H1 (cell line): ENCODE measurements around the gene CHST1. TPM values are rescaled to one million over a fixed set of nuclear protein-coding genes. Genes with fewer than 3 reads are reported as not detected.

Source experiments
- CTCF ChIA-PET: fragments of 300-600 bp; sonication (Branson Sonifier 250); formaldehyde crosslinking; loops from one replicate; lab custom pipeline; 2021; ENCODE audit not compliant: partially characterized antibody; lab: Charles Lee
- POLR2A ChIA-PET: fragments of 300-600 bp; sonication (Branson Sonifier 250); formaldehyde crosslinking; loops from one replicate; lab custom pipeline; 2021; ENCODE audit warnings: inconsistent platforms; ENCODE audit not compliant: partially characterized antibody; lab: Charles Lee
- DNase-seq, 2 experiments: peaks; one replicate each; pipeline versions ENCODE4 v3.0.0 to v3.0.0-alpha.2; 2010 to 2022; ENCODE audit warnings: low spot score in 2 of 2, low read depth in 1 of 2, mixed read lengths in 1 of 2
- FAIRE-seq: peaks from 2 replicates; lab custom pipeline; 2011; peaks lifted over from hg19 to GRCh38; lab: Jason Lieb, UNC
- H2AFZ ChIP-seq: 2 replicates; pipeline ENCODE4 v1.8.1; 2012; ENCODE audit warnings: low read length, inconsistent platforms
- H2AK5ac ChIP-seq: 2 replicates; pipeline ENCODE4 v1.6.1; 2013; ENCODE audit warnings: low read depth, low read length
- H2BK120ac ChIP-seq: replicated peaks from 2 replicates; pipeline ENCODE3; 2013; ENCODE audit warnings: low read depth, low read length, inconsistent platforms
- H2BK12ac ChIP-seq: 2 replicates; pipeline ENCODE4 v1.6.1; 2013; ENCODE audit warnings: low read depth, low read length
- H2BK15ac ChIP-seq: 2 replicates; pipeline ENCODE4 v1.6.1; 2013; ENCODE audit warnings: low read length
- H2BK20ac ChIP-seq: 2 replicates; pipeline ENCODE4 v1.6.1; 2013; ENCODE audit warnings: low read length
- H2BK5ac ChIP-seq: 2 replicates; pipeline ENCODE4 v1.6.1; 2013; ENCODE audit warnings: low read depth, low read length
- H3K14ac ChIP-seq: 2 replicates; pipeline ENCODE4 v1.6.1; 2013; ENCODE audit warnings: inconsistent platforms; ENCODE audit not compliant: insufficient read length
- H3K18ac ChIP-seq: 2 replicates; pipeline ENCODE4 v1.6.1; 2013; ENCODE audit warnings: low read length; ENCODE audit errors: extremely low read depth
- H3K23ac ChIP-seq: 2 replicates; pipeline ENCODE4 v1.6.1; 2013; ENCODE audit warnings: inconsistent platforms; ENCODE audit not compliant: insufficient read length
- H3K23me2 ChIP-seq: 2 replicates; pipeline ENCODE4 v1.6.1; 2013; ENCODE audit warnings: low read depth, low read length
- H3K27ac ChIP-seq: 2 replicates; pipeline ENCODE4 v1.6.1; 2011; ENCODE audit warnings: low read depth, low read length, inconsistent platforms
- H3K27me3 ChIP-seq, 4 experiments: replicated peaks in 1 of 4; 1 replicate in 1 of 4; 2 replicates in 3 of 4; pipeline versions ENCODE4 v1.6.1 to v1.8.1; 2011 to 2013; ENCODE audit warnings: low read length in 3 of 4, mild to moderate bottlenecking in 3 of 4, inconsistent platforms in 2 of 4, mixed read lengths in 2 of 4, moderate library complexity in 1 of 4; ENCODE audit not compliant: control insufficient read depth in 3 of 4, insufficient read depth in 3 of 4; ENCODE audit errors: extremely low read depth in 1 of 4
- H3K36me3 ChIP-seq, 4 experiments: 2 replicates each; pipeline versions ENCODE4 v1.6.1 to v1.8.1; 2011 to 2013; ENCODE audit warnings: mild to moderate bottlenecking in 4 of 4, low read length in 3 of 4, moderate library complexity in 2 of 4, control low read depth in 1 of 4, inconsistent platforms in 1 of 4; ENCODE audit not compliant: insufficient read depth in 4 of 4, control insufficient read depth in 2 of 4
- H3K4ac ChIP-seq: replicated peaks from 2 replicates; pipeline ENCODE3; 2013; ENCODE audit warnings: low read length, low read depth, mixed read lengths, inconsistent platforms; ENCODE audit not compliant: insufficient read length
- H3K4me1 ChIP-seq, 4 experiments: replicated peaks in 1 of 4; 1 replicate in 1 of 4; 2 replicates in 3 of 4; pipeline versions ENCODE4 v1.6.1 to v1.8.1; 2011 to 2013; ENCODE audit warnings: low read length in 3 of 4, inconsistent platforms in 2 of 4, mixed read lengths in 1 of 4; ENCODE audit not compliant: insufficient read depth in 4 of 4, control insufficient read depth in 3 of 4
- H3K4me2 ChIP-seq, 2 experiments: 2 replicates each; pipeline versions ENCODE4 v1.6.1 to v1.8.1; 2011 to 2013; ENCODE audit warnings: low read depth in 2 of 2, low read length in 2 of 2, control low read depth in 1 of 2, inconsistent platforms in 1 of 2, mild to moderate bottlenecking in 1 of 2; ENCODE audit not compliant: insufficient read depth in 1 of 2
- H3K4me3 ChIP-seq, 4 experiments: fragments of 200-600, 300-600 bp in 1 of 4; sonication (generic), shearing (Covaris generic), sonication (Bioruptor Twin) in 1 of 4; 2 replicates each; pipeline versions ENCODE4 v1.5.1 to v1.8.1; 2011 to 2016; ENCODE audit warnings: low read length in 4 of 4, low read depth in 3 of 4, control low read depth in 2 of 4, inconsistent platforms in 2 of 4, mild to moderate bottlenecking in 2 of 4, mixed read lengths in 1 of 4, moderate library complexity in 1 of 4; ENCODE audit not compliant: insufficient read depth in 2 of 4; ENCODE audit errors: extremely low read depth in 1 of 4
- H3K56ac ChIP-seq: replicated peaks from 2 replicates; pipeline ENCODE3; 2013; ENCODE audit warnings: low read depth, mild to moderate bottlenecking, mixed read lengths, low read length, inconsistent platforms; ENCODE audit not compliant: insufficient read length
- H3K79me1 ChIP-seq: 2 replicates; pipeline ENCODE4 v1.6.1; 2013; ENCODE audit warnings: low read depth, low read length, control low read depth
- H3K79me2 ChIP-seq, 2 experiments: 2 replicates each; pipeline versions ENCODE4 v1.6.1 to v1.8.1; 2012 to 2013; ENCODE audit warnings: low read length in 2 of 2, mild to moderate bottlenecking in 2 of 2, inconsistent platforms in 1 of 2; ENCODE audit not compliant: insufficient read depth in 2 of 2, control insufficient read depth in 1 of 2
- H3K9ac ChIP-seq, 4 experiments: replicated peaks in 1 of 4; 1 replicate in 1 of 4; 2 replicates in 3 of 4; pipeline versions ENCODE4 v1.6.1 to v1.8.1; 2011 to 2013; ENCODE audit warnings: low read depth in 3 of 4, low read length in 3 of 4, control low read depth in 2 of 4, mild to moderate bottlenecking in 2 of 4, moderate library complexity in 2 of 4, inconsistent platforms in 1 of 4; ENCODE audit errors: extremely low read depth in 1 of 4
- H3K9me3 ChIP-seq, 2 experiments: 2 replicates each; pipeline versions ENCODE4 v1.6.1 to v1.8.1; 2012 to 2013; ENCODE audit warnings: mild to moderate bottlenecking in 2 of 2, moderate library complexity in 2 of 2, control low read depth in 1 of 2, inconsistent platforms in 1 of 2, low read depth in 1 of 2, low read length in 1 of 2, mixed read lengths in 1 of 2; ENCODE audit not compliant: insufficient read depth in 2 of 2
- H4K20me1 ChIP-seq, 2 experiments: replicated peaks in 1 of 2; 2 replicates each; pipeline versions ENCODE3 to v1.8.1; 2011 to 2013; ENCODE audit warnings: inconsistent platforms in 2 of 2, low read length in 2 of 2, mild to moderate bottlenecking in 1 of 2; ENCODE audit not compliant: insufficient read depth in 2 of 2, control insufficient read depth in 1 of 2
- H4K5ac ChIP-seq: 2 replicates; pipeline ENCODE4 v1.6.1; 2013; ENCODE audit warnings: low read length, low read depth, mixed read lengths, inconsistent platforms; ENCODE audit not compliant: insufficient read length
- H4K8ac ChIP-seq: 2 replicates; pipeline ENCODE4 v1.8.0; 2013; ENCODE audit warnings: mild to moderate bottlenecking, moderate library complexity, low read length, inconsistent platforms; ENCODE audit not compliant: insufficient read depth; ENCODE audit errors: extremely low read depth
- H4K91ac ChIP-seq: replicated peaks from 2 replicates; pipeline ENCODE3; 2013; ENCODE audit warnings: low read length, mixed read lengths, inconsistent platforms; ENCODE audit not compliant: insufficient read length
- JUN ChIP-seq: IDR thresholded peaks from 2 replicates; pipeline ENCODE4 v1.6.1; 2011; ENCODE audit warnings: low read depth, mild to moderate bottlenecking, improper control_type of control experiment, low read length
- SP4 ChIP-seq: IDR thresholded peaks from 2 replicates; pipeline ENCODE4 v1.6.1; 2012; ENCODE audit warnings: low read length, inconsistent platforms
- SRF ChIP-seq: IDR thresholded peaks from 2 replicates; pipeline ENCODE4 v1.6.1; 2011; ENCODE audit warnings: mild to moderate bottlenecking, low read depth, low read length, moderate library complexity
- TAF1 ChIP-seq: IDR thresholded peaks from 2 replicates; pipeline ENCODE4 v1.6.1; 2011; ENCODE audit warnings: mild to moderate bottlenecking, low read depth, low read length
- TBP ChIP-seq: IDR thresholded peaks from 2 replicates; pipeline ENCODE4 v1.6.1; 2011; ENCODE audit warnings: low read depth, low read length, improper control_type of control experiment
- TCF12 ChIP-seq: IDR thresholded peaks from 2 replicates; pipeline ENCODE4 v1.6.1; 2011; ENCODE audit warnings: low read depth, mild to moderate bottlenecking, low read length
- TEAD4 ChIP-seq: IDR thresholded peaks from 2 replicates; pipeline ENCODE4 v1.6.1; 2012; ENCODE audit warnings: low read depth, low read length, inconsistent platforms, mixed read lengths
- WGBS, 2 experiments: shearing (Covaris generic) in 1 of 2; methylation state at CpG; one replicate each; pipeline versions ENCODE4 v1.1.6 to v1.1.7; 2013 to 2015; ENCODE audit warnings: low lambda C conversion rate in 2 of 2, mixed read lengths in 2 of 2, inconsistent platforms in 1 of 2, low coverage in 1 of 2, missing lambda C conversion rate in 1 of 2; ENCODE audit not compliant: insufficient replicate concordance in 2 of 2, insufficient coverage in 1 of 2, insufficient read length in 1 of 2; ENCODE audit errors: extremely low coverage in 1 of 2, missing lambda C conversion rate in 1 of 2; 5-methylcytosine and 5-hydroxymethylcytosine counted together
- polyA plus RNA-seq, 7 experiments: library from polyadenylated mRNA; depleted of rRNA in 3 of 7; stranded (reverse) in 5 of 7; unstranded in 2 of 7; fragments of >200 nt in 5 of 7; fragments of 200-250 nt in 2 of 7; gene quantifications; 1 replicate in 5 of 7; 2 replicates in 1 of 7; 4 replicates in 1 of 7; pipeline versions ENCODE4 v1.2.1 to v1.2.3, GENCODE V29; 2011 to 2013; ENCODE audit warnings: missing spikeins in 2 of 7, mixed read lengths in 2 of 7
- total RNA-seq: library from RNA; stranded (reverse); fragmentation: NEBNext Ultra II Directional; extraction: Animal tissue kit (Norgen Biotek cat#: 25700); gene quantifications from 2 replicates; pipeline ENCODE4 v1.2.1, GENCODE V29; 2021

The CHST1 gene
- total and polyA plus RNA-seq, 2 of the 8 experiments (the other 6 are each of a cell fraction or from before 2014, with no cell fraction given), result 1.6 to 3.8 TPM

DNA sequence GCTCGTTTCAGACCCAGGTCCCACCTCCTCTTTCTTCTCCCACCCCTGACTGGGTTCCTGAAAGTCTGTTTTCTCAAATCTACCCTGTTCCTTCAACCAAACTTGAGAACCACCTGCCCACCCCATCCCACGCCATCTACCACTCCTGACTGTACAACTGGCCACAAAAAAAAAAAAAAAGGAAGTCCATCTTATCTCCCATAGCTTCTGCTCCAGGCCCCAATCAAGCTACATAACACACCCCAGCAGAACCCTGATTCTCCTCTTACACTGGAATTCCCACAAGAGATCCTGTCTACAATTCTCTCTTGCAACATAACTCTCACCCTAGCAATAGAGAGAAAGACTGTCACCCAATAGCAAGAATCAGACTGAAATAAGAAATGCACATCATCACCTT lies 39.2 kb upstream of the CHST1 start:
- ChIA-PET POLR2A (interaction anchor here (1.0 kb wide), 1 partner anchor 9 kb away, joined by 5 read pairs; no protein-coding TSS in a partner anchor), CTCF (interaction anchor here (0.7 to 6.6 kb wide), 8 partner anchors 8 to 228 kb away, joined by 3 to 46 read pairs (median 4); no protein-coding TSS in a partner anchor)
- no peak overlapping the region for H2BK20ac ChIP-seq
- no peak overlapping the region for H3K27ac ChIP-seq
- H2BK12ac ChIP-seq, result no peak overlapping the region
- no peak overlapping the region for H3K18ac ChIP-seq
- H4K8ac ChIP-seq, result no peak overlapping the region
- H3K4ac ChIP-seq, result no peak overlapping the region
- H2BK120ac ChIP-seq, result no peak overlapping the region
- H4K91ac ChIP-seq, result no peak overlapping the region
- H3K56ac ChIP-seq, result no peak overlapping the region
- H4K20me1 ChIP-seq, result no peaks in the 10 kb centered on the region
- no peaks in the 10 kb centered on the region for H3K9me3 ChIP-seq
- H3K4me1 ChIP-seq, result peaks cover 0 to 3% (median 0%) of the 10 kb centered on the region in 4 experiments; a peak in 1 of 7 replicates
- no peaks in the 10 kb centered on the region for H3K36me3 ChIP-seq
- no peak overlapping the region for H2BK15ac ChIP-seq
- H2AFZ ChIP-seq, result no peak overlapping the region
- no peak overlapping the region for H2BK5ac ChIP-seq
- TF ChIP-seq SP4, result no peak
- TF ChIP-seq TAF1, result no peak
- TF ChIP-seq TBP, result no peak
- TF ChIP-seq JUN, result no peak
- TF ChIP-seq TCF12, result no peak
- TF ChIP-seq SRF, result no peak
- TF ChIP-seq TEAD4, result no peak
- TF ChIP-seq, all 59 proteins: peak for 0
- H3K23me2 ChIP-seq, result no peaks in the 10 kb centered on the region; the same call in 1 of the 2 replicates
- no peaks in the 10 kb centered on the region for H3K79me2 ChIP-seq
- H3K9ac ChIP-seq, result no peak overlapping the region
- no peaks in the 10 kb centered on the region for H3K79me1 ChIP-seq
- H3K27me3 ChIP-seq, result no peaks in the 10 kb centered on the region; a peak in 1 of 7 replicates
- no peak overlapping the region for H3K23ac ChIP-seq
- H4K5ac ChIP-seq, result no peak overlapping the region
- H3K14ac ChIP-seq, result no peak overlapping the region
- WGBS, 2 experiments, result 76% methylated on average over 2 of the region's 2 CpGs; no CpG with 5 or more reads in 1 of the 2 experiments
- DNase-seq (no peak), FAIRE-seq (no peak)
- H3K4me2 ChIP-seq, result no peak overlapping the region
- no peak overlapping the region for H3K4me3 ChIP-seq
- H2AK5ac ChIP-seq, result no peak overlapping the region
